HG03060 (cell line): ENCODE results near the gene TDP2.
"Not testable (repeated sequence)": the region's sequence is repeated elsewhere in the genome, so short reads cannot be mapped to it uniquely, and the experiment has no call there.

Experiments
- ATAC-seq: cut with Tn5 transposase; IDR thresholded peaks from one replicate; pipeline ENCODE4 v1.9.1; 2021; ENCODE audit warnings: low read depth, moderate number of reproducible peaks; ENCODE audit not compliant: unreplicated experiment

Gene TDP2

GRCh38 chr6:24683297-24684296 is 16.9 kb upstream of the TDP2 start:
- ATAC-seq: no peak

DNA sequence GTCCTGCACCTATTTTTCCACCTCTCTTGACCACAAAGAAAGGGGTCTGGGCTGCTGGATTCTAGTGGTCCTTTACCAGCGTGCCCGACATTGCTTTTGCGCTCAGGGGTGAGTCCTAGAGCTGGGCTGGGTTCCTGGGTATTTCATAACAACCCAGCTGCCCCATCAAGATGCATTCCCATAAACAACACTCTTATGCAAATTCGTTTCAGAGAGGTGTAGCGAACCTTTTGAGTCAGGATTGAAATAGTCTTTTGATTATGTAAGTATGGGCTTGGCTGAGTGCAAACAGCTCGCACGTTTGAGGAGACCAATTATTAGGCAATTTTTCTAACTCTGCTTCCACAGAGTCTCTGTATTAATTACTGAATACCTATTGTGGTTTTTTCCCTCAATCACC is 13.9 kb upstream of the TDP2 start:
- ATAC-seq: no peak

DNA sequence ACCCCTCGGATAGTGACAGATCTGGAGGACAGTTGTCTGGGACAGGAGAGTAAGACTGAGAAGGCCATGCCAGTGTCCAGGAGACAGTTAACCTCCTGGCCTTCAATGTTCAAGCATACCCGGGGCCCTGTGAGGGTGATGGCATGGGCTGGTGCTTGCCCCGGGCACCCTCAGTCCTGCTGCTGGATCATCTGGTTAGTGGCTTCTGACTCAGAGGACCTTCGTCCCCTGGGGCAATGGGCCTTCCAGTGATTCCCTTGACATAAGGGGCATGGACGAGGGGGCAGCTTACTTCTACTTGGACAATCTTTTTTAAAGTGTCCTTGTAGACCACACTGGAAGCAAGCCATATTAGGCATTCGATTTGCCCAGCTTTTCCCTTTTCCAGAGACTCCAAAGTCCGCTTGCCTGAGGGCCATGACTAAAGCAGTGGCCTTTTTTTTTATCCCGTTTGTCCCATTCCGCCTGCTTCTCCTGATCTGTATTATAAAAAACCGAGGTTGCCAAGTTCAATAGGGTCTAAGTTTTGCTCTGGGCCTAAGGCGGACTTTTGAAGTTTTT is 12.2 kb upstream of the TDP2 start:
- not testable (repeated sequence) for ATAC-seq

DNA sequence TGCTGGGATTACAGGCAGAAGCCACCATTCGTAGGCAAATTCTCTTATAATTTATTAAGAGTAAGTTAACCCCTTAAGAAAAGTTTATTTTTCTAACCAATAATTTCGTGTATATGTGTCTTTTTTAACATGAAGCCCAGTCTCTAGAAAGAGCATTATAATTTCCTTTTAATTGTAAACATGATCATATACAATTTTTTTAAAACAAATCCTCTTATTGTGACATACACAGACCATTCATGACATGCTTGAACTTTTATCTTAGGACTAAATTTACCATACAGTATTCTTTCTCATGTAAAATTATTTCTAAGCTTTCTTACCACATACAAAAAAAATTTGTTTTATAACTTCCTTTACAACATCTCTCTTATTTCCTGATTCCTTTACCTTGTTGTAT is 6.9 kb upstream of the TDP2 start:
- no peak for ATAC-seq

- no peak for ATAC-seq
Measured at GRCh38 chr6:24672620-24673182, 6.0 kb upstream of the TDP2 start.

GRCh38 chr6:24671077-24671476 is 4.4 kb upstream of the TDP2 start:
- not testable (repeated sequence) for ATAC-seq

GRCh38 chr6:24670492-24670891 is 3.8 kb upstream of the TDP2 start:
- not testable (repeated sequence) for ATAC-seq

GRCh38 chr6:24668997-24669361 is 2.3 kb upstream of the TDP2 start:
- no peak for ATAC-seq

- not testable (repeated sequence) for ATAC-seq
Measured at GRCh38 chr6:24668066-24668996, 1.6 kb upstream of the TDP2 start.

DNA sequence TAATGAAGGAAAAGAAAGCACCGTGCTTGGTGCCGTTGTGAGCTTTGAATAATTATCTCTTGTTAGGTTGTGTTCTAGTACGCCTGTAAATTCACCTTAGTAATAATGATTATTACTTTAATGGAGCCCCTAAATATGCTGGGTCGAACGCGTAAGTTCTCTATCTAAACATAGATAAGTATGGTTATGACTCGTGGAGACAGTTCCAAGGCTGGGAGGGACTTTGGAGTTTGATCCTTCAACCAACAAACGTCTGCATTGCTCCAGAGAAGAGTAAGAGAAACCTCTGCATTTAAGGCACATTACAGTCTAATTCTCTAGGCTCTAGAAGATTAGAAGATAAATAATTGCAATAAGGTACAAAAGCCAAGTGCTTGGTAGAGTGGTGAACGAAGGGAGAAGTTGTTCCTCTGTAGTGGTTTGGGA is 692 bp upstream of the TDP2 start:
- ATAC-seq: no peak

GRCh38 chr6:24666097-24666640 is 530 bp downstream of the TDP2 start:
- ATAC-seq: peak; percentile 12

- ATAC-seq: no peak
Measured at GRCh38 chr6:24664046-24664987, 2.4 kb downstream of the TDP2 start.

DNA sequence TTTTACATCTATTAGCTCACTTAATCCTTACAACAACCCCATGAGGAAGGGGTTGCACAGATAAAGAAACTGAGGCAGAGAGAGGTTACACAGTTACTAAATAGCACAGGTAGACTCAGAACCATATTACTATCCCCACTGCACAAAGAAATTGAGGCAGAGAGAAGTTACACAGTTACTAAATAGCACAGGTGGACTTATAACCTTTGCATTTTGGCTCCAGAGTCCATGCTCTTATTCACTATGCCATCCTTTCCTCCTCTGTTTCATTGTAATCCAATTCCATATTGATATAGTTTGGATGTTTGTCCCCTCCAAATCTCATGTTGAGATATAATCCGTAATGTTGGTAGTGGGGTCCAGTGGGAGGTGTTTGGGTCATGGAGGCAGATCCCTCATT is 3.5 kb downstream of the TDP2 start:
- ATAC-seq: no peak

- ATAC-seq: no peak
Measured at GRCh38 chr6:24662236-24662635, 4.5 kb downstream of the TDP2 start.

DNA sequence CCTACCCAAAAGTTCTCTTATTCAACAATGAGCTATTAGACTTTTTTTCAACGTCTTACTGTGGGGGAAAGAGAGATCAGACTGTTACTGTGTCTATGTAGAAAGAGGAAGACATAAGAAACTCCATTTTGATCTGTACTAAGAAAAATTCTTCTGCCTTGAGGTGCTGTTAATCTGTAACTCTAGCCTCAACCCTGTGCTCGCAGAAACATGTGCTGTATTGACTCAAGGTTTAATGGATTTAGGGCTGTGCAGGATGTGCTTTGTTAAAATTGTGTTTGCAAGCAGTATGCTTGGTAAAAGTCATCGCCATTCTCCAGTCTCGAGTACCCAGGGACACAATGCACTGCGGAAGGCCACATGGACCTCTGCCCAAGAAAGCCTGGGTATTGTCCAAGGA is 4.9 kb downstream of the TDP2 start:
- ATAC-seq: not testable (repeated sequence)

DNA sequence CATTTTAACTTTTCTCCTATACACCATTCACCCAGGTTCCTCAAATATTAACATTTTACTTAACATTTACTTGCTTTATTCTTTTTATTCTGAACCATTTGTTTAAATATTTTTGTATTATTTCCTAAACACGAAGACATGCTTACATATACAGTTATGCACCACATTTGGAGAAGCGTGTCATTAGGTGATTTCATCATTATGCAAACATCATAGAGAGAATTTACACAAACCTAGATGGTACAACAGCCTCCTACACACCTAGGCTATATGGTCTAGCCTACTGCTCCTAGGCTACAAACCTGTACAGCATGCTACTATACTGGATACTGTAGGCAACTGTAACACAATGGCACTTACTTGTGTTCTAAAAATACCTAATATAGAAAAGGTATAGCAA is 6.6 kb downstream of the TDP2 start:
- ATAC-seq: no peak

DNA sequence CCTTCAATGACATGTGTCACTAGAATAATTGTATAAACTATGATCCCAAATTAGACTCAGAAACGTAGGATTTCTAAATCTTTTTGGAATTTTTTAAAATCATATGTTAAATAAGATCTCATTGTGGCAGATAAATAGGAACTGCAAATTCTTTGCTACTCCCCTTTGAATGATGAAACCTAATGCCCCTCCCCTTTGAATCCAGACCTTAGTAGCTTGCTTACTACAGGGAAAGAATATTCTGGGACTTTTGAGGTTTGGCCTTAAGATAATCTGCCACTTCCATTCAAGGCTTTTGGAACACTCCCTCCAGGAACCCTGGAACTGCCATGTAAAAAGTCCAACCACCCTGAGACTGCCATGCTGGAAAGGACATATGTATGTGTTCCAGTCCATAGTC is 7.1 kb downstream of the TDP2 start:
- no peak for ATAC-seq

GRCh38 chr6:24658573-24659560 is 7.8 kb downstream of the TDP2 start:
- ATAC-seq: no peak
